HG02981 (cell line): ENCODE data around the gene FOXL2NB.

Experiments
- ATAC-seq: cut with Tn5 transposase; IDR thresholded peaks from one replicate; pipeline ENCODE4 v1.9.1; 2021; ENCODE audit warnings: mild to moderate bottlenecking, moderate library complexity; ENCODE audit not compliant: unreplicated experiment

Gene FOXL2NB

DNA sequence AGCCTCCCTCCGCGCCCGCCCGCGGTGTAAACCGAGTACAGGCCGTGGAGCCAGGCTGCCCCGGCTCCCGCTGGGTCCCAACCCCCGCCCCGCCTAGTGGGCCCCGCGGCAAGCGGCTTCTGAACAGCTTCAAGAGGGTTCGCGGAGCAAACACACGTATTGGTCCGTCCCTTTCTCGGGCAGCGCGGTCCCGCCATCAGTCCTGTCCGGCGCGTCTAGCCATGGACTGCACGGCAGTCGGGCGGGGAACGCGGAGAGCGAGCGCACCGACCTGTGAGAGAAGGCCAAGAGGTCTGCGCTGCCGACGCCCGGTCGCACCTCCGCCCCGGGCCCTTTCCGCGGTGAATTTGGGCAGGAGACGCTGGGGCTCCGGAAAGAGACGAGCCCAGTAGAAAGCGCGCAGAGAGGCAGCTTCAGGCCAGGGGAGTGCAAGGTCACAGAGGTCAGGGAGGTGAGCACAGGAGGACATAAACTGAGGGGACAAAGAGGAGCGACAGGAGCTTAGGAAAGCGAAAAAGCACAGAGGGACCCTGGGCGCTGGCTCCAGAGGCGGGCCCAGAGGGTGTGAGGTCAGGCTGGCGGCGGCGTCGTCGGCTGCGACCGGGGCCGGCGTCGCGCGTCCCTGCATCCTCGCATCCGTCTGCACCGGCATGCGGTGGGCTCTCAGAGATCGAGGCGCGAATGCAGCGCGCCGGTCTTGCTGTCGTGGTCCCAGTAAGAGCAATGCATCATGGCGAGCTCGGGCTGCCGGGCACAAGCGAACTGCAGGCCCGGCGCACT is 1.9 kb upstream of the FOXL2NB start:
- no peak for ATAC-seq

DNA sequence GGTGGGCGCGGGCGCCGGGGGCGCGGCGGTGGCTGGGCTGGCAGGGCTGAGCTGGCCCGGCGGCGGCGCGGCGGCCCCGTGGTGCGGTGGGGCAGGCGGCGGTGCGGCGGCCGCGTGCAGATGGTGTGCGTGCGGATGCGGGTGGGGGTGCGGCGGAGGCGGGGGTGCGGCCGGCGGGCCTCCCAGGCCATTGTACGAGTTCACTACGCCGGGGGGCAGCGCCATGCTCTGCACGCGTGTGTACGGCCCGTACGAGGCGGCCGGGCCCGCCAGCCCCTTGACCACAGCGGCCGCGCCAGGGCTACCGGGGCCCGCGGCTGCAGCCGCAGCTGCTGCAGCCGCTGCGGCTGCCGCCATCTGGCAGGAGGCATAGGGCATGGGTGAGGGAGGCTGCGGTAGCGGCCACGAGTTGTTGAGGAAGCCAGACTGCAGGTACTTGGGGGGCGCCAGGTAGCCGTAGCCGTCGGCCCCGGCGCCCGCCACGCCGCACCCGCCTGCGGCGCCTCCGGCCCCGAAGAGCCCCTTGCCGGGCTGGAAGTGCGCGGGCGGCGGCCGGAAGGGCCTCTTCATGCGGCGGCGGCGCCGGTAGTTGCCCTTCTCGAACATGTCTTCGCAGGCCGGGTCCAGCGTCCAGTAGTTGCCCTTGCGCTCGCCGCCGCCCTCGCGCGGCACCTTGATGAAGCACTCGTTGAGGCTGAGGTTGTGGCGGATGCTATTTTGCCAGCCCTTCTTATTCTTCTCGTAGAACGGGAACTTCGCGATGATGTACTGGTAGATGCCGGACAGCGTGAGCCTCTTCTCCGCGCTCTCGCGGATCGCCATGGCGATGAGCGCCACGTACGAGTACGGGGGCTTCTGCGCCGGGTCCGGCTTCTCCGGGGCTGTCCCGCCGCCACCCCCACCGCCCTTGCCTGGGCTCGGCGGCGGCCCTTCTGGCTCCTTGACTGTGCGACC is 1.0 kb upstream of the FOXL2NB start:
- ATAC-seq = no peak

DNA sequence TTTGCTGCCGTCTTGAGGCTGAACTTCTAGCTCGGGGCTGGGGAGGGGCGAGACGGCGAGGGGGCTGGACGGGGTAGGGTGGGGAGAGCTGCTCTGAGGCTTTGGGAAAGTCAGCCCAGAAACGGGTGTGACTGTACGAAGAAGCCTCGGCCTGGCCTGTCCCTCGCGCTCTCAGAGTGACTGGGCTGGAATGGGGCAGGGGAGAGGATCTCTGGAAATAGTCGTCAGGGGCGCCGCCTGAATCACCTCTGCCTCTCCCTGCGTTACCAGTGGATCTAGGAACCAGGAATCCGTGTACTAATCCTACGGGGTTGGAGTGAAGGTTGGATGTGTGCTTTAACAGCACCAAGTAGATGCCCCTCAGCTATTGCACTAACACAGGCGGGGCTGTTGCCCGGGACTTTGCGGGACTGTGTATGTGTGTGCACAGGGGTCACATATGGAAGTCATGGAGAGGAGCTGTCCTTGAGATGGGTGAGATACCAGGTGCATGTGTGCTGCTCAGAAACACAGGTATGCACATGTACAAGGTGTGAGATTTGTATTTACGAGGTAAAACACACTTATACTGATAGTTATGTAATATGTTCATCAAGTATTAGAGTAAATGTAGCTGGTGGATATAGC is 591 bp downstream of the FOXL2NB start:
- ATAC-seq = no peak

DNA sequence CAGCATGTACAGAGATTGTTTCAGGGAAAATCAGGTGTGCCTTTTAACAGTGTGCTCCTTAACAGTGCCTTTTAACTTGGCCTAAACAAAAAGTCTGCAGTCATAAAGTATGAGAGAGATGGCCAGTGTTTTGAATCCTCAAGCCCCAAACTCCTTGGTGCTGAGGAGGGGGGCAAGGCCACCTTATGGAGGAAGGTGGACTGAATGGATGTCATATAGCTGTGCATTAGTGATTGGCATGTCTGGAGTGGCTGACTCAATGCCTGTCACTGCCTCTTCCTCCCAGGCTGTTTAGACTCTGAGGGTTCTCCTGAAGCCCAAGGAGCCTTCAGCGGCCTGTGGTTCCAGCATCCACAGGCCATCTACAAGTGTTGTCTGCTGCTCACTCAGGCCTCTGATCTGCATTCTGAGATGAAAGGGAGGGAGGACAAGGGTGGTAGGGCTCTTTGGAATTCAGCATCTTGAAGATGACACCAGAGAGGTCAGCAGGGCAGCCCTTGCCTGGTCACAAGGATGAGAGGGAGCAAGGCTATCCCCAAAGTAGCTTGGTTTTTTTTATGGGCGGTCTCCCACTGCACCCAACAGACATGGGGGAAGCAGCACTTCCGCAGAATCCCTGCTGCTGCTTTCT is 1.5 kb downstream of the FOXL2NB start:
- no peak for ATAC-seq

DNA sequence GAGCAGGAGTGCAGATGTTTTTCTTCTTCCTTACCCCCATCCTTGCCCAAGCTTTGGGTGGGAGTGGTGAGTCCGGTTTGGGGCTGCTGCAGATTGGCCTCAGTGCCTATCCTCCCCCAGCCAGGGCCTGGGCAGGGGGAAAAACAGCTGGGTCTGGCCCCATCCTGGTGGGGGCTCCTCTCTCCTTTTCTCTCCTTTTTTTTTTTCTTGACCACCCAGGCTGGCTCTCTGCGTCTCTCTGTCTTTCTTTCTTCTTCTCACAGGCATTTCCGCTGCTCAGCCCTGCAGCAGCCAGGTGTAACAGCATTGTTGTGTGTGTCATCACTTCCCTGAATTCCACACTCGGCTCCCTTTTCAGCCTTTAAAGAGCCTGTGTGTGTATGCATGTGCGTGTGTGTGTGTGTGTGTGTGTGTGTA is 2.0 kb downstream of the FOXL2NB start:
- no peak for ATAC-seq

DNA sequence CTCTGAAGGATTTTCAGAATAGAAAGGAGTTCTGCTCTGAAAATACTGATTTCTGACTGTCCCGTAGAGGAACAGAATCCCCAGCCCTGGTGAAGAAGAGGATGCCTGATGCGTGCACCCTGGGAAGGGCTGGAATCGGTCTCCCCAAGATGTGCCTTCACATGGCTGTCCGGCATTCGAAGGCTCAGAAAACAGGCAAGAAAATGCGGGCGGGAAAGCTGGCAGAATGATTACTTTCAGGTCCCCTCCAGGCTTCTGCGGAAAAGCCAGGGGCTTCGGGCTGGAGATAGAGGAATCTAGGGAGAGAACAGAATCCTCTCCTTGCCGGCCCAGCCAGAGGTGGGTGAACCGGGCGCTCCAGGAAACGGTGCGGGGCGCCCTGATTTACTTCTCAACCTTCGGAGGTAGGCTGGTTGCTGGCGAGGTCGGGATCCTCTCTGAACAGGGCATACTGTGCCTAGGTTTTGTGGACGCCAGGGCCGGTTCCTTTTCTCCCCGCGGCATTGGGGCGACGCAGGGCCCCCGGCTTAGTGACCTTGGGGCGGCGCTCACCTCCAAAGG is 2.5 kb downstream of the FOXL2NB start:
- ATAC-seq = no peak

DNA sequence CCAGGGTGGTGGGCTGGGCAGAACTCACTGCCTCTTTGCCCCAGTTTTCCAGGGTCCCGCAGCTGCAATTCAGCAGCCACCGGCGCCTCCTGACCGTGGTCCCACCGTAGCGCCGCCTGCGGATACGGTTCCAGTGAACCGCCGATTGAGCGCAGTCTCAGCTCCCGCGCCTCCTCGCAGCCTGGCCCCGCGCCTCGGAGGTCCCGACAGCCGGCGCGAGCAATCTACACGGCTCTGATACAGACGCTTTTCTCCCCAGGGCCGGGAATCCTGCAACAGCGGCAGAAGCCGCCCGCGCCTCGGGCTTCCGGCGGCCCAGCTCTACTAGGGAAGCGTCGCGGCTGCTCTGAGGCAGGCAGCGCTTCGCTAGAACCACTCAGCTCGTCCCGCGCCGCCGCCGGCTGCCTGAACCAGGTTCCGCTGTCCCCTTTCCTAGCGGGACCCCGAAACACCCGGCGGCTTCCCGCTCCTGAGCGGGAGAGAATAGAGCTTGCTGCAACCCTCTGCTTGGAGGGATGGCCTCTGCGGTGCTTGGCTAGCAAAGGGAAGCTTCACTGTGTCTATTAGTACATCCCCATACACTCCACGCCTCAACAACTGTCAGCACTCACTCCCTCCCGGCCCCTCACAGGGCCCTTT is 3.1 kb downstream of the FOXL2NB start:
- ATAC-seq = no peak

DNA sequence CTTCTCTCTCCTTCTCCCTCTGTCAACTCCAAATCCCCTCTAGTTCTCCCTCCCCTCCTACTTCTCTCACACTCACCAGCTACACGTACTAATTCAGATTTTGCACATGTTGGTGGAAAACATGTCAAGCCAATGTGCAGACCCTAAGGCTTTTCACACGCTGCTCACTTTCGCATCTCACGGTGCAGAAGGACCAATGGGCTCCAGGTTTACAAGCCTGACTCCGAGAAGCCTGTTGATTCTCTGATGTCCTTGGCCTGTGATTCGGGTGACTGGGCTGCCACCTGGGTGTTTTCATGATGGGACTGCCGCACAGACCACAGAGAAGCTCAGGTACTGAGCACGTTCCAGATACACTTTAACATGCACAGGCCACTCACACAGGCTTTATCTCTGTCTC is 3.7 kb downstream of the FOXL2NB start:
- ATAC-seq = no peak

DNA sequence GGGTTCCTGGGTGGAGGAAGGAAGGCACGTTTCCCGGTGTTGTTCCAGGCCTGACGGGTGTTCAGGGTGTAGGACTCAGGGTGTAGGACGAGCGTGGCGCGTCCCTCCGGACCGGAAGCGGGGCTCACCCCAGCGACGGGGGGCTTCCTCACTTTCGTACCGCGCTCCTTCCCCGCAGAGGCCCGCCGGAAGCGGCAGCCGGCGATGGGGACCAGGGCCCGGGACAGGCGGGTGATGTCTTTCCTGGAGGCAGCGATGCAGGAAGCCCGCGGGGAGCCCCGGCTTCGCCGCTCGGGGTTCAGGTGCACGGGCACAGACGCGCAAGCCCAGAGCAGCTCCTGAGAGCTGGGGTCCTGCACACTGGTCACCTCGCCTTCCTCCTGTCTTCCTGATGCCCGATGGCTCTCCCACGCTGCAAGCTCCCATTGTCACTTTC is 13.4 kb downstream of the FOXL2NB start:
- ATAC-seq = no peak

DNA sequence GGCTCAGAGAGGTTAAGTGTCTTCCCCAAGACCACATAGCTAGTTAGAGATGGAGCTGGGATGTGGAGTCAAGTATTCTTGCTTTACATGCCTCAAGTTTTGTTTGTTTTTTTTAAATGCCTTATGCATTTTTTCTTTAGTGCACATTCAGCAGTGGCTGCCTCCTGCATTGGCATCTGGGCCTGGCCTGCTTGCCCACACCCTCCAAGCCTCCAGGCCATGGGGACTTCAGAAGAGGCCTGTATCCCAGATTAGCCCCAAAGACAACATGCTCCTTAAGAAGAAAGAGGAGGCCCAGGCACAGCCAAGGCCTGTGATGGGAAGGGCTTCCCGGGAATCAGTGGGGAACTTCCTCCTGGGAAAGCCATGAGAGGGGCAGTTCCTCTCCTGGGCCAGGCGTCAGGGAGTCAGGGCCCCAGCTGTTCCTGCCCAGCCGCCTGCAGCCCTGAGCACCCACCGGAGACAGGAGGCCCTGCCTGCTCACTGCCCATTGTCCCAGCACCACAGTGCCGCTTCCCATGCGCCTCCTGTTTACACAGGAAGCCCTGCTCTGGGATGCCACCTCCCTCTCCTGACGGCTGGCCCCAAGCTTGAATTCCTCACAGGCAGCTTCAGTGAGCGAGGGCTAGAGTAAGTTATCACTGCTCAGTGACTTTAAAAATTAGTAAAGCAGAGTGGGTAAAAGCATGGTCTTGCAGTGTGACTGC is 16.0 kb downstream of the FOXL2NB start:
- ATAC-seq = no peak

DNA sequence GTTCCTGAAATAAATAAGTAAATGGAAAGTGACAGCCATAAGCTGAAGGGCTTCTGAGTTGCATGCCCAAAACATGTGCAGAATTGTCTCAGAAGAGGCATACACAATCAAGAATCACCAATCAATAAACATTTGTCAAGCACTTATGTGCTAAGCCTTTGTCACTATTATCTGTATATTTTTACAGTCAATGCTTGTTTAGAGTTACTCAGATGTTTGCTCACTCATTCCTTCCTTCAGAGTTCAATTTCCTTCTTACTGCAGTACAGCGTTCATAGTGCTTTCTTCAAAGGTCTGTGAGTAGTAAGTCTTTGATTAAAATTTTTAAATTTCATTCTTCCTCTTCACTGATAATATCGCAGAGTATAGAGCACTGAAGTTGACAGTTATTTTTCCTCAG is 17.2 kb downstream of the FOXL2NB start:
- ATAC-seq = no peak

DNA sequence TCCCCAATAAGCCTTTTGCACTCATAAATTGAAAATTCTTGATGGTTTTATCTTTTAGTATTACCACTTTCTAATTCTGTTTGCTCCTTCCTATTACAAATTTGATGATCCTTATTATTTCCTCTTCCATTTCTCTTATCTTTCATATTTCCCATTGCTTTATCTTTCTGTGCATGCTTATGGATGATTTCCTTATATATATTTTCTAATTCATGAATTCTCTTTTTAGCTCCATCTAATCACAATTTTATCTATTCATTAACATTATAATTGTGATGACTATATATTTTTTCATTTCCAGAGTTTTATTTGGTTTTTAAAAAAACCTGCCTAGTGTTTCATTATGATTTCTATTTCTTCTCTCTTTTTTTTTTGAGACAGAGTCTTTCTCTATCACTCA is 17.9 kb downstream of the FOXL2NB start:
- no peak for ATAC-seq

DNA sequence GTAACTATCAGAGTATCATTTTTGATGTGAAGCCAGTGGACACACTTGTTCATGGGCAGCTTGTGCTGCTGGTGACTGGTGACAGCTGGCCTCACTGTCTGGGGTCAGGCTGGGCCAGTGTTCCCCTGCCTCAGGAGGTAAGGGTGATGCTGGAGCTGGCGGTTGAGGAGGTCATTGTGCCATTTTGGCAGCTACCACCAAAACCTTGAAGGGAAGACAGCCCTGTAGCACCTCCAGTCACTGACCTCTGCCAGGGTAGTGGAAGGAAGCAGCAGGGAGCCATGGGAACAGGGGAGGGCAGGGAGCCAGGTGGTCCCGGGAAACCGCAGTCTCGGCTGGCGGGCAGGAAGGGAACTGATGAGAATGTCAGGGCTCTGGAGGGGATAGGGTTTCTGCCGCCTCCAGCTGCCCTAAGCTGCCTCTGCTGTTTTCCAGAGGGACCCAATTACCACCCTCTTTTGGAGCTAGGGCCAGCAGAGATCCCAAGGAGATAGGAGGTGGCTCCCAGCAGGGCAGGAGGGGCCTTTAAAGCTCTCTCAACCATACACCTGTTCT is 24.8 kb downstream of the FOXL2NB start:
- no peak for ATAC-seq

DNA sequence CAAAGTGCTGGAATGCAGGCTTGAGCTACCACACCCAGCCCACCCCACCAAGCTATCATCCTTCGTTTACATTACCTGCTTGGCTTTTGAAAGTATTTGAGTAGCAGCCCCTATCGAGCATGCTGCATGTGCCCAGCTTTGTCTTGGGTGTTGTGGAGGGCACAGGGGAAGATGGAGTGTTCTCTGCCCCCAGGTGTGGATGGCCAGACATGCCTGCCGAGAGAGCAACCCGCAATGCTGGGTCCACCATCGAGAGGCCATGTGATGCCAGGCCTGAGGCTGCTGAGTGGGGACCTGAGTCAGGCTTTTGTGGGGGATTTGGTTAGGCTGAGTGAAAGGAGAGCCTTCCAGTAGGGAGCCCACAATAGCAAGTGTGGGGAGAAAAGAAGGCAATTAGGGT is 25.9 kb downstream of the FOXL2NB start:
- ATAC-seq = no peak

DNA sequence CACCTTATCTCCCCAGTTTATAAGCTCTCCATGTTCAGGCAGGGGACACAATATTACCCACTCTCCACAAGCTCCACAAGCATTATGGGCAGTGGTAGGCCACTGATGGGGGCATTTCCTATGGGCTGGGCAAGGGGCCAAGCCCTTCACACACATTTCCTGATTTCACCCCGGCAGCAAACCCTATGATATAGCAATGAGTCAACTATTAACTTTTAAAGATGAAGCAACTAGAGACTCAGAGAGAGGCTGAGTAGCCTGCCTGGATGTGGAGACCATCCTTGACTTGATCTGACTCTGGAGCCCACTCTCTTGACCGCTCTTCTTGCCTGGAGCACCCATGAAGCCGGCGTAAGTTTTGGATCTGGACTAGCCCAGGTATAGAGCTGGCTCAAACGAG is 27.4 kb downstream of the FOXL2NB start:
- no peak for ATAC-seq

DNA sequence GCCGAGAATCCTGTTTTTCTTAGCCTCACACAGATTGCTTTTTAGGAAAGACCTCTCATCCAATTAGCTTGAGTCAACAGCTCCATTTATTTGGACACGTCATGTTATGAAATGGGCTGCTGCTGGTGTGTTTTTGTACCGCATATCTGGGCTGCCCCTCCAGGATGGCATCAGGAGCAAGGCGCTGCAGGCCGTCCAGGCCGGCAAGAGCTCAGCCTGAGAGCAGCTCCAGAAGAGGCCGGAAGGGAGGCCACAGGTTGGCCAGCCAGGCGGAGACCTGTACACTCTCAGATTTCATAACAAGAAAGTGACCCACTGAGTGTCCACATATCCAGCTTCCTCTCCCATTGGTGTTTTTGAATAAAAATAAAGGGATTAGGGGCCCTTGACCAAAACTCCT is 28.3 kb downstream of the FOXL2NB start:
- no peak for ATAC-seq

DNA sequence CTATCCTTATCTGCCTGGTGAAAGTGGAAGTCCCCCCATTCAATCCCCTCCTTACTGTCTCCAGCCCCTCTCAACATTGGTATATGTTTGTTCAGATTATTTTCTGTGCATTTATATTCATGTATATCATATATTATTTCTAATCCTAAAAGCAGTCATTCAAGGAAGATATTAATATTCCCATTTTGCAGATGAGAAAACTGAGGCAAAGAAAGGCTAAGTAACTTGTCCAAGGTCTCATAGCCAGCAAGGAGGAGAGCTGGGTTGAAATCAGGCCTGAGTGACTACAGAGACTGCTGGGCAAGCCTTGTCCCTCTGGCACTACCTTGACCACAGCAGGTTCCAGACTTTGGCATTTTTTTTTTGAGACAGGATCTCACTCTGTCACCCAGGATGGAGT is 29.0 kb downstream of the FOXL2NB start:
- no peak for ATAC-seq

DNA sequence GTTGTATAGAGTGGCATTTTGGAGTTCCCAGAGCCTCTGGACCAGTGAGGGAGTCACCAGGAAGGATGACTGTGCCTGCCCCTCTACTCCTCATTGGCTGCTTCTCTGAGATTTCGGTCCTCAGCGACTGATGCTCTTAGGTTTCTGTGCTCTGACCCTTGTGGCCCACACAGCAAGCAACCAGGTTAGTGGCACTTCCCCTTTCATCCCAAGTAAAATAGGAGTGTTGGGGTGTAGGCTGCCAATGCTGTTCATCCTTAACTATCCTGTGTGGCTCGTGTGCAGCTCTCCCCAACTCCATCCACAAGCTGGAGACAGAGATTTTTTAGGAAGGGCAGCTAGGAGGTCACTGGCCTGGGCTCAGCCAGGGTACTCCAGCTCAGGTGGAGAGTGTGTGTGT is 37.8 kb downstream of the FOXL2NB start:
- ATAC-seq = no peak

DNA sequence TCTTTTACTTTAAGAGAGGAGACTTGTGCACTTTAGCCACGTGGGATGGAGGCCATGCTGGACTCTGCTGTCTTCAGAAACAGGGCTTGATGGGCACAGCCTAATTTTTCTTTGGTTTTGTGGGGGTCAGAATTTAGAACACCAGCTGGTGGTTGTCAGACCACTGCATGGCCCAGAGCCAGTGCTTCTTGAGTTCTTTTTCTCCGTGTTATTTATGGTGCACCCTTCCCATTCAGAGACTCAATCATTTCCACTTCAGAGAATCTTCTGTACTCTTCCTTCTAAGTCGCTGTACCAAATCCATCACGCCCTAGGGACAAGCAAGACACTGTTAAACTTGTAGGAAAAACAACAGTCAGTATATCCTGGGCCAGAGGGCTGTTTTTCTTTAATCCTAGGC is 38.9 kb downstream of the FOXL2NB start:
- no peak for ATAC-seq
